IMR-90 (cell line): ENCODE data around the gene PDXDC1. TPM values are rescaled to one million over a fixed set of nuclear protein-coding genes. Genes with fewer than 3 reads are reported as not detected.

Source experiments
- ATAC-seq: fragments of 200-7000 bp; cut with Tn5 transposase; 2 replicates; pipeline ENCODE4 v1.9.1; 2020; ENCODE audit warnings: low read depth, mild to moderate bottlenecking, moderate library complexity
- BruUV-seq: library from RNA; stranded (reverse); fragments of 400-500 nt; replicated peaks from 2 replicates; lab custom pipeline; 2021; lab: Mats Ljungman, UMichigan
- CTCF ChIA-PET: fragments of 300-600 bp; formaldehyde crosslinking; extraction: SDS; loops from one replicate; lab custom pipeline; 2021; ENCODE audit warnings: antibody characterized with exemption; lab: Yijun Ruan, JAX
- POLR2A ChIA-PET: fragments of 300-600 bp; sonication (Branson Sonifier 250); formaldehyde crosslinking; loops from one replicate; lab custom pipeline; 2022; ENCODE audit warnings: antibody characterized with exemption; ENCODE audit not compliant: unreplicated experiment; lab: Charles Lee
- DNase-seq: peaks from one replicate; pipeline ENCODE4 v3.0.0; 2013
- H2AFZ ChIP-seq: replicated peaks from 2 replicates; pipeline ENCODE3; 2013; ENCODE audit warnings: low read length, mild to moderate bottlenecking; ENCODE audit not compliant: poor library complexity
- H2AK5ac ChIP-seq: 2 replicates; pipeline ENCODE4 v1.6.1; 2013; ENCODE audit warnings: low read depth, low read length, inconsistent platforms
- H2AK9ac ChIP-seq: replicated peaks from 2 replicates; pipeline ENCODE3; 2013; ENCODE audit warnings: mild to moderate bottlenecking, low read depth, low read length, moderate library complexity; ENCODE audit not compliant: poor library complexity
- H2BK120ac ChIP-seq: 2 replicates; pipeline ENCODE4 v1.6.1; 2013; ENCODE audit warnings: low read depth, low read length, inconsistent platforms
- H2BK15ac ChIP-seq: 3 replicates; pipeline ENCODE4 v1.6.1; 2013; ENCODE audit warnings: low read depth, low read length, inconsistent platforms
- H2BK20ac ChIP-seq: 2 replicates; pipeline ENCODE4 v1.6.1; 2013; ENCODE audit warnings: low read depth, mild to moderate bottlenecking, inconsistent platforms, low read length, moderate library complexity
- H2BK5ac ChIP-seq: 2 replicates; pipeline ENCODE4 v1.6.1; 2013; ENCODE audit warnings: mild to moderate bottlenecking, low read depth, low read length, inconsistent platforms; ENCODE audit not compliant: poor library complexity, severe bottlenecking
- H3K14ac ChIP-seq: replicated peaks from 2 replicates; pipeline ENCODE4 v1.6.1; 2013; ENCODE audit warnings: low read depth, low read length, inconsistent platforms
- H3K18ac ChIP-seq: 2 replicates; pipeline ENCODE4 v1.6.1; 2013; ENCODE audit warnings: low read depth, low read length, control low read depth
- H3K23ac ChIP-seq: 2 replicates; pipeline ENCODE4 v1.6.1; 2013; ENCODE audit warnings: low read depth, low read length, inconsistent platforms
- H3K27ac ChIP-seq: 2 replicates; pipeline ENCODE4 v1.5.1; 2013; ENCODE audit warnings: mild to moderate bottlenecking, control low read depth, low read length; ENCODE audit not compliant: insufficient read depth
- H3K27me3 ChIP-seq: 2 replicates; pipeline ENCODE4 v1.6.1; 2013; ENCODE audit warnings: low read length; ENCODE audit not compliant: control insufficient read depth, insufficient read depth
- H3K36me3 ChIP-seq: 2 replicates; pipeline ENCODE4 v1.6.1; 2013; ENCODE audit warnings: low read length, mixed read lengths; ENCODE audit not compliant: control insufficient read depth, insufficient read depth
- H3K4ac ChIP-seq: 2 replicates; pipeline ENCODE4 v1.6.1; 2013; ENCODE audit warnings: low read depth, low read length, inconsistent platforms
- H3K4me1 ChIP-seq: 2 replicates; pipeline ENCODE4 v1.6.1; 2013; ENCODE audit warnings: low read length, mixed read lengths; ENCODE audit not compliant: control insufficient read depth, insufficient read depth
- H3K4me2 ChIP-seq: 2 replicates; pipeline ENCODE4 v1.6.1; 2013; ENCODE audit warnings: low read depth, mild to moderate bottlenecking, control low read depth, low read length, moderate library complexity
- H3K4me3 ChIP-seq: 2 replicates; pipeline ENCODE4 v1.5.1; 2013; ENCODE audit warnings: low read depth, mild to moderate bottlenecking, control low read depth, low read length, moderate library complexity; ENCODE audit not compliant: insufficient read depth
- H3K56ac ChIP-seq: 2 replicates; pipeline ENCODE4 v1.6.1; 2013; ENCODE audit warnings: low read length, inconsistent platforms; ENCODE audit not compliant: insufficient read depth; ENCODE audit errors: extremely low read depth
- H3K79me1 ChIP-seq, 2 experiments: 2 replicates each; pipeline ENCODE4 v1.6.1; 2013; ENCODE audit warnings: low read length in 2 of 2, inconsistent platforms in 1 of 2, low read depth in 1 of 2
- H3K9ac ChIP-seq: 2 replicates; pipeline ENCODE4 v1.6.1; 2013; ENCODE audit warnings: low read depth, low read length, control low read depth
- H3K9me1 ChIP-seq: 2 replicates; pipeline ENCODE4 v1.6.1; 2013; ENCODE audit warnings: low read length, inconsistent platforms; ENCODE audit not compliant: insufficient read depth
- H3K9me3 ChIP-seq: 2 replicates; pipeline ENCODE4 v1.6.1; 2013; ENCODE audit warnings: low read length; ENCODE audit not compliant: control insufficient read depth, insufficient read depth
- H4K20me1 ChIP-seq: 2 replicates; pipeline ENCODE4 v1.6.1; 2013; ENCODE audit warnings: low read length, inconsistent platforms; ENCODE audit not compliant: insufficient read depth
- H4K5ac ChIP-seq: 2 replicates; pipeline ENCODE4 v1.6.1; 2013; ENCODE audit warnings: mild to moderate bottlenecking, low read depth, low read length, control low read depth
- H4K8ac ChIP-seq, 2 experiments: 2 replicates each; pipeline ENCODE4 v1.6.1; 2013; ENCODE audit warnings: low read depth in 2 of 2, low read length in 2 of 2, control low read depth in 1 of 2, inconsistent platforms in 1 of 2
- H4K91ac ChIP-seq: 2 replicates; pipeline ENCODE4 v1.6.1; 2013; ENCODE audit warnings: low read depth, low read length, inconsistent platforms; ENCODE audit not compliant: insufficient read depth
- BHLHE40 ChIP-seq: fragments of 150-350 bp; IDR thresholded peaks from 2 replicates; pipeline ENCODE4 v1.6.1; 2016; ENCODE audit warnings: mild to moderate bottlenecking, low read depth, low read length
- CEBPB ChIP-seq: IDR thresholded peaks from 2 replicates; pipeline ENCODE4 v1.6.1; 2012; ENCODE audit warnings: low read depth, low read length, improper control_type of control experiment
- CHD1 ChIP-seq: IDR thresholded peaks from 2 replicates; pipeline ENCODE4 v1.6.1; 2012; ENCODE audit warnings: low read depth, low read length, improper control_type of control experiment
- FOS ChIP-seq: fragments of 150-350 bp; IDR thresholded peaks from 2 replicates; pipeline ENCODE4 v1.6.1; 2016; ENCODE audit warnings: low read depth, low read length
- MAFK ChIP-seq: IDR thresholded peaks from 2 replicates; pipeline ENCODE4 v1.6.1; 2012; ENCODE audit warnings: low read depth, low read length, improper control_type of control experiment
- MAZ ChIP-seq: IDR thresholded peaks from 2 replicates; pipeline ENCODE4 v1.6.1; 2012; ENCODE audit warnings: low read depth, mild to moderate bottlenecking, low read length, improper control_type of control experiment, moderate library complexity, borderline replicate concordance
- MXI1 ChIP-seq: IDR thresholded peaks from 2 replicates; pipeline ENCODE4 v1.6.1; 2012; ENCODE audit warnings: low read depth, mild to moderate bottlenecking, low read length, moderate library complexity, borderline replicate concordance
- NFE2L2 ChIP-seq: fragments of 150-350 bp; IDR thresholded peaks from 2 replicates; pipeline ENCODE4 v1.6.1; 2016; ENCODE audit warnings: low read depth, mild to moderate bottlenecking, low read length
- POLR2A ChIP-seq: IDR thresholded peaks from 2 replicates; pipeline ENCODE4 v1.6.1; 2012; ENCODE audit warnings: mild to moderate bottlenecking, low read depth, low read length
- RAD21 ChIP-seq: IDR thresholded peaks from 2 replicates; pipeline ENCODE4 v1.6.1; 2012; ENCODE audit warnings: low read length, improper control_type of control experiment
- RCOR1 ChIP-seq: IDR thresholded peaks from 2 replicates; pipeline ENCODE4 v1.6.1; 2012; ENCODE audit warnings: mild to moderate bottlenecking, low read length, improper control_type of control experiment; ENCODE audit not compliant: insufficient replicate concordance
- RFX5 ChIP-seq: IDR thresholded peaks from 2 replicates; pipeline ENCODE4 v1.8.0; 2012; ENCODE audit warnings: low read depth, mild to moderate bottlenecking, low read length, moderate library complexity
- SMC3 ChIP-seq: fragments of 150-350 bp; IDR thresholded peaks from 2 replicates; pipeline ENCODE4 v1.6.1; 2016; ENCODE audit warnings: low read depth, mild to moderate bottlenecking, antibody characterized with exemption, low read length, moderate library complexity
- USF2 ChIP-seq: fragments of 150-350 bp; IDR thresholded peaks from 2 replicates; pipeline ENCODE4 v1.6.1; 2017; ENCODE audit warnings: mild to moderate bottlenecking, antibody characterized with exemption, low read length, low read depth
- WGBS, 2 experiments: methylation state at CpG; one replicate each; pipeline versions ENCODE4 v1.1.5 to v1.1.7; 2013; ENCODE audit warnings: missing lambda C conversion rate in 2 of 2; ENCODE audit not compliant: insufficient read length in 1 of 2; ENCODE audit errors: extremely low coverage in 2 of 2; 5-methylcytosine and 5-hydroxymethylcytosine counted together
- dilution Hi-C: fragments of 300-500 bp; cut with HindIII; formaldehyde crosslinking; loops from one replicate; pipeline ENCODE4 v1.14.3; 2018; ENCODE audit warnings: low sequenced_read_pairs; ENCODE audit not compliant: unreplicated experiment
- in situ Hi-C: fragments of 300-500 bp; cut with MboI; formaldehyde crosslinking; loops from 3 replicates; pipeline ENCODE4 v1.14.3; 2019; ENCODE audit warnings: low sequenced_read_pairs, inconsistent platforms, mixed read lengths
- intact Hi-C: fragments of 100-400 bp; cut with micrococcal nuclease; formaldehyde crosslinking; loops from 2 replicates; pipeline ENCODE4 v1.10.0; 2022
- polyA plus RNA-seq, 3 experiments: library from polyadenylated mRNA; depleted of rRNA; stranded (reverse); fragments of >200 nt; gene quantifications; 2 replicates each; pipeline ENCODE4 v1.2.3, GENCODE V29; 2012; ENCODE audit warnings: low replicate concordance in 1 of 3
- total RNA-seq: library from RNA; depleted of rRNA; stranded (reverse); fragments of >200 nt; gene quantifications from 2 replicates; pipeline ENCODE4 v1.2.3, GENCODE V29; 2012
- TF ChIP-seq, protein P1 (sequence below): fragments of 150-350 bp; IDR thresholded peaks from 2 replicates; pipeline ENCODE4 v1.6.1; 2016; ENCODE audit warnings: low read depth, mild to moderate bottlenecking, low read length, moderate library complexity, borderline replicate concordance
- TF ChIP-seq, protein P2 (sequence below): conservative IDR thresholded peaks from 2 replicates; pipeline ENCODE4 v1.5.1; 2012; ENCODE audit warnings: mild to moderate bottlenecking, low read depth, low read length, improper control_type of control experiment

Gene PDXDC1
- total and polyA plus RNA-seq, 2 of the 4 experiments (the other 2 are of a cell fraction), result 68.7 to 117 TPM

DNA sequence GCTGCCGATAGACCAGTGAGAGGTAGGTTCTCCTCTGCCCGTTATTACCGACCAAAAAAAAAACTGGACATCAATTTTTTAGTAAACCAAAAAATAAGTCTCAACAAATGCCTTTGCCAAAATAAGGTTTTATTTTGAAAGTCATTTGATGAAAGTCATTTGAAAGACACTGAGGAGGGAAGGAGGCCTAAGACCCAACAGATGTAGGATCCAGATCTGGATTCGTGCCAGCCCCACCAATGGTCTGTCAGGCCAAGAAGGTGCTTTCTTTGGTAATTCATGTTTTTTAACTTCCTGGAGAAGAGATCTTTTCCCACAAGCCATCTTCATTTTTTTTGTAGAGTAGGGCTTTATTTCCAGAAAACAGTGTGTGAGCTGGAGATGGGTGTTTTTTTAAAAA lies 62.9 kb downstream of the PDXDC1 start:
- TF ChIP-seq USF2 (no peak), BHLHE40 (no peak), CHD1 (no peak), SMC3 (no peak), RAD21 (no peak), MXI1 (no peak), POLR2A (no peak), FOS (no peak), RCOR1 (no peak), MAZ (no peak), RFX5 (no peak), NFE2L2 (no peak), CEBPB (no peak), MAFK (no peak)
- TF ChIP-seq, protein P1, sequence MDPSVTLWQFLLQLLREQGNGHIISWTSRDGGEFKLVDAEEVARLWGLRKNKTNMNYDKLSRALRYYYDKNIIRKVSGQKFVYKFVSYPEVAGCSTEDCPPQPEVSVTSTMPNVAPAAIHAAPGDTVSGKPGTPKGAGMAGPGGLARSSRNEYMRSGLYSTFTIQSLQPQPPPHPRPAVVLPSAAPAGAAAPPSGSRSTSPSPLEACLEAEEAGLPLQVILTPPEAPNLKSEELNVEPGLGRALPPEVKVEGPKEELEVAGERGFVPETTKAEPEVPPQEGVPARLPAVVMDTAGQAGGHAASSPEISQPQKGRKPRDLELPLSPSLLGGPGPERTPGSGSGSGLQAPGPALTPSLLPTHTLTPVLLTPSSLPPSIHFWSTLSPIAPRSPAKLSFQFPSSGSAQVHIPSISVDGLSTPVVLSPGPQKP, result no peak
- TF ChIP-seq, protein P2, sequence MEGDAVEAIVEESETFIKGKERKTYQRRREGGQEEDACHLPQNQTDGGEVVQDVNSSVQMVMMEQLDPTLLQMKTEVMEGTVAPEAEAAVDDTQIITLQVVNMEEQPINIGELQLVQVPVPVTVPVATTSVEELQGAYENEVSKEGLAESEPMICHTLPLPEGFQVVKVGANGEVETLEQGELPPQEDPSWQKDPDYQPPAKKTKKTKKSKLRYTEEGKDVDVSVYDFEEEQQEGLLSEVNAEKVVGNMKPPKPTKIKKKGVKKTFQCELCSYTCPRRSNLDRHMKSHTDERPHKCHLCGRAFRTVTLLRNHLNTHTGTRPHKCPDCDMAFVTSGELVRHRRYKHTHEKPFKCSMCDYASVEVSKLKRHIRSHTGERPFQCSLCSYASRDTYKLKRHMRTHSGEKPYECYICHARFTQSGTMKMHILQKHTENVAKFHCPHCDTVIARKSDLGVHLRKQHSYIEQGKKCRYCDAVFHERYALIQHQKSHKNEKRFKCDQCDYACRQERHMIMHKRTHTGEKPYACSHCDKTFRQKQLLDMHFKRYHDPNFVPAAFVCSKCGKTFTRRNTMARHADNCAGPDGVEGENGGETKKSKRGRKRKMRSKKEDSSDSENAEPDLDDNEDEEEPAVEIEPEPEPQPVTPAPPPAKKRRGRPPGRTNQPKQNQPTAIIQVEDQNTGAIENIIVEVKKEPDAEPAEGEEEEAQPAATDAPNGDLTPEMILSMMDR, result no peak
- H2BK20ac ChIP-seq, result no peak overlapping the region
- no peak overlapping the region for H3K9ac ChIP-seq
- H3K4ac ChIP-seq, result no peak overlapping the region
- no peak overlapping the region for H3K18ac ChIP-seq
- no peak overlapping the region for H2BK120ac ChIP-seq
- WGBS, 2 experiments, result no CpG with 5 or more reads among the region's 4 CpGs
- no peak overlapping the region for H4K91ac ChIP-seq
- peaks cover 12% of the 10 kb centered on the region for H3K9me1 ChIP-seq
- no peak overlapping the region for H3K14ac ChIP-seq
- H3K4me2 ChIP-seq, result no peak overlapping the region
- H4K5ac ChIP-seq, result no peak overlapping the region
- H4K8ac ChIP-seq, result no peak overlapping the region
- H2BK5ac ChIP-seq, result no peak overlapping the region
- H2AK5ac ChIP-seq, result no peak overlapping the region
- H2BK15ac ChIP-seq, result no peak overlapping the region
- peaks cover 11 to 14% of the 10 kb centered on the region in 2 experiments for H3K79me1 ChIP-seq
- no peak for DNase-seq
- H3K4me1 ChIP-seq, result no peaks in the 10 kb centered on the region
- no peak overlapping the region for H3K4me3 ChIP-seq
- intact Hi-C loops (no loop called here), in situ Hi-C loops (no loop called here), dilution Hi-C loops (no loop called here)
- POLR2A ChIA-PET, result no interaction called here
- H3K23ac ChIP-seq, result no peak overlapping the region
- H2AK9ac ChIP-seq, result no peak overlapping the region
- no peak for ATAC-seq
- CTCF ChIA-PET, result no interaction called here
- H3K36me3 ChIP-seq, result peaks cover 72% of the 10 kb centered on the region
- no peaks in the 10 kb centered on the region for H3K27me3 ChIP-seq
- no peak overlapping the region for H2AFZ ChIP-seq
- no TSS peak for BruUV-seq
- H3K56ac ChIP-seq, result no peak overlapping the region
- no peaks in the 10 kb centered on the region for H3K9me3 ChIP-seq
- no peaks in the 10 kb centered on the region; the same call in 1 of the 2 replicates for H4K20me1 ChIP-seq
- no peak overlapping the region for H3K27ac ChIP-seq
